GM12864 (cell line): ENCODE measurements around the gene GFAP.

Experiments
- DNase-seq: peaks from one replicate; pipeline ENCODE4 v3.0.0-alpha.2; 2011; ENCODE audit warnings: low read depth
- H3K4me3 ChIP-seq: 2 replicates; pipeline ENCODE4 v1.5.1; 2011; ENCODE audit warnings: mild to moderate bottlenecking, low read depth, low read length, control low read depth
- TF ChIP-seq, protein P1 (sequence below): IDR thresholded peaks from 2 replicates; pipeline ENCODE4 v1.5.1; 2011; ENCODE audit warnings: low read depth, mild to moderate bottlenecking, moderate library complexity, low read length, control low read depth, inconsistent platforms; ENCODE audit errors: missing control alignments

GFAP gene

DNA sequence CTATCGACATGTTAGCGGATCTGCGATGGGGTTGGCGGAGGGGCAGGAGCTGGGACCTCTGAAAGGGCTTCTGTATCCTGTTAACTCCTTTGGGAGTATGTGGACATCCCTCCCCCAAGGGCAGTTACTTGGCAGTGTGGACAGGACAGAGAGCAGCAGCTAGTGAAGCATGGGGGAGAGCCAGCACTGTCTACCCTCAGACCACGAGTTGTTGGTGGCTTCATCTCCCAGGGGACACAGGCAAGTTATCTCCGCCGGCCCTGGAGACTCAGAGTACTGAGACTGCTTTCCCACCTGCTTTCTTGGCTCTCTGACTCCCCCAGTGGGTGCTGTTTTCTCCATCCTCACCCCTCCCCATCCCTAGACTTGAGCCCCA lies 5.3 kb upstream of the GFAP start:
- TF ChIP-seq, protein P1, sequence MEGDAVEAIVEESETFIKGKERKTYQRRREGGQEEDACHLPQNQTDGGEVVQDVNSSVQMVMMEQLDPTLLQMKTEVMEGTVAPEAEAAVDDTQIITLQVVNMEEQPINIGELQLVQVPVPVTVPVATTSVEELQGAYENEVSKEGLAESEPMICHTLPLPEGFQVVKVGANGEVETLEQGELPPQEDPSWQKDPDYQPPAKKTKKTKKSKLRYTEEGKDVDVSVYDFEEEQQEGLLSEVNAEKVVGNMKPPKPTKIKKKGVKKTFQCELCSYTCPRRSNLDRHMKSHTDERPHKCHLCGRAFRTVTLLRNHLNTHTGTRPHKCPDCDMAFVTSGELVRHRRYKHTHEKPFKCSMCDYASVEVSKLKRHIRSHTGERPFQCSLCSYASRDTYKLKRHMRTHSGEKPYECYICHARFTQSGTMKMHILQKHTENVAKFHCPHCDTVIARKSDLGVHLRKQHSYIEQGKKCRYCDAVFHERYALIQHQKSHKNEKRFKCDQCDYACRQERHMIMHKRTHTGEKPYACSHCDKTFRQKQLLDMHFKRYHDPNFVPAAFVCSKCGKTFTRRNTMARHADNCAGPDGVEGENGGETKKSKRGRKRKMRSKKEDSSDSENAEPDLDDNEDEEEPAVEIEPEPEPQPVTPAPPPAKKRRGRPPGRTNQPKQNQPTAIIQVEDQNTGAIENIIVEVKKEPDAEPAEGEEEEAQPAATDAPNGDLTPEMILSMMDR = no peak
- DNase-seq = no peak

DNA sequence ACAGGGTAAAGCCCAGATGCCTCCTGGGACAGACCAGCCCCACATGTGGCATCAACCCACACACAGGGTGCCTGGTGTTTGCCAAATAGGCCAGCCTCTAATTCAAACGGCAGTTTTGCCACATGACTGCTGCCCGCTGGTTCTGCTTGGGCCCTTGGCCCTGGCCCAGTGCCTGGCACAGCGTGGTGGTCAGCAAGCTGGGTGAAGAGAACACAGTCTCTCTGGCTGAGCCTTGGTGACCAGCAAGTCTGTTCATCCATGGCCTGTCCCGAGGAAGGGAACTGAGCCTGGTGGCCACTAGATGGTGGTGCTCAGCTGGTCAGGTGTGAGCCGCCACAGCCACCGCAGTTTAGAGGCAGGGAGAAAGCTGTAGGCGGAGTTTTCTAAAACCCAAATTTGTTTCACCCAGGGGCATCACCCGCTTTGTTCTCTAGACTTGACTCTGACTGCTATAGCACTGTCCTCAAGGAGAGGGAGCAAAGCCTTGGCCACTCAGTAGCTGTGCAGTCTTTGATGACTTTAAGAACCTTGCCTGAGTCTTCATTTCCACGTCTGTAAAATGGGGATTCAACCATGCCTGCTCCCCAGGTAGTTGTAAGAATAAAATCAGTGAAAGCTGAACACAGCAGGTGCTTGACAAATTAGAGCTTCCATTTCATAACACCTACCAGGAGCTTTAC lies 4.7 kb upstream of the GFAP start:
- TF ChIP-seq, protein P1 = peak; percentile 86
- H3K4me3 ChIP-seq = no peak overlapping the region
- peak; percentile 49 for DNase-seq

More for the DNA sequence above, 5.3 kb upstream of the GFAP start:
- H3K4me3 ChIP-seq = no peak overlapping the region

DNA sequence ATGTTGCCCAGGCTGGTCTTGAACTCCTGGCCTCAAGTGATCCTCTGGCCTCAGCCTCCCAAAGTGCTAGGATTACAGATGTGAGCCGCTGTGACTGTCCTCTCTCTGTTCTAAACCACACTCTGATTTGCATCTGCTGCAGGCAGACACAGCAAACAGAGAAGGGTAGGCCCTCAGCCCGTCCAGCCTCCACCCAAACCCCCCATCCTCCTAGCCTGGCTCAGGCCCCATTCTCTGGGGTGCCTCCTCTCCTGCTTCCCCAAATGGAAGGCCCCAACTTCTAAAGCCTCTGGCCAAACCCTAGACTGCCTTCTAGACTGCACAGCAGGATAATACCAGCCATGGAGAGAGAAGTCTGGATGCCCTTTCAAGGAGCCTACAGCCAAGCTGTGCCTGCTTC lies 4.1 kb upstream of the GFAP start:
- DNase-seq = no peak
- H3K4me3 ChIP-seq = no peak overlapping the region
- TF ChIP-seq, protein P1 = no peak

DNA sequence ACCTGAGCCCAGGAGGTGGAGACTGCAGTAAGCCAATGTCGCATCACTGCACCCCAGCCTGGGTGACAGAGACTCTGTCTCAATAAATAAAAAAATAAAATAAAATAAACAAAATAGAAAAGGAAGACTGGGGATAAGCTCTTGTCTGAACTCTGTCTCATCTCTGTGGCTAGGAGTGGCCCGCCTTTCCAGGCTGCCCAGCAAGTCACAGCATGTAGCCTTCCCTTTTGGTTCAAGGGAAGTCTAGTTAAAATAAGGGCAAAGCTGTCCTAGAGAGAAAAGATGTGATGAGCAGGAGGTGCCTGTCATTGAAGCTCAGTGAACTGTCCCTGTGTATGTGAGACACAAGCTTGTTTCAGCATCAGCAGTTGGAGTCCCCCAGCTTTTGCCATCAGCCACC lies 2.7 kb upstream of the GFAP start:
- TF ChIP-seq, protein P1 = no peak
- H3K4me3 ChIP-seq = no peak overlapping the region
- DNase-seq = no peak

DNA sequence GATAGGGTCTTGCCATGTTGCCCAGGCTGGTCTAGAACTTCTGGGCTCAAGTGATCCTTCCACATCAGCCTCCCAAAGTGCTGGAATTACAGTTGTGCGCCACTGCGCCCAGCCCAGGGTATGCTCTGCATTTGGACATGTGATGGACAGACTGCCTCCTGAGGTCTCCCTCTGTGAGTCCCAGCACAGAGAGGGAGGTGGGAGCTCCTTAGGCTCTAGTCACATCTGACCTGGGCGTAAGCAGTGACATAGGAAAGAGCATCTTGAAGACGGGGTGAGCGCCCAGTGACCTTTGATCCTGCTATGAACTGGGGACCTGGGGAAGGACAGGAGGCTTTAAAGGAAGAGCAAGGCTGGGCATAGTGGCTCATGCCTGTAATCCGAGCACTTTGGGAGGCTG lies 2.2 kb upstream of the GFAP start:
- no peak overlapping the region for H3K4me3 ChIP-seq
- TF ChIP-seq, protein P1 = no peak
- no peak for DNase-seq

DNA sequence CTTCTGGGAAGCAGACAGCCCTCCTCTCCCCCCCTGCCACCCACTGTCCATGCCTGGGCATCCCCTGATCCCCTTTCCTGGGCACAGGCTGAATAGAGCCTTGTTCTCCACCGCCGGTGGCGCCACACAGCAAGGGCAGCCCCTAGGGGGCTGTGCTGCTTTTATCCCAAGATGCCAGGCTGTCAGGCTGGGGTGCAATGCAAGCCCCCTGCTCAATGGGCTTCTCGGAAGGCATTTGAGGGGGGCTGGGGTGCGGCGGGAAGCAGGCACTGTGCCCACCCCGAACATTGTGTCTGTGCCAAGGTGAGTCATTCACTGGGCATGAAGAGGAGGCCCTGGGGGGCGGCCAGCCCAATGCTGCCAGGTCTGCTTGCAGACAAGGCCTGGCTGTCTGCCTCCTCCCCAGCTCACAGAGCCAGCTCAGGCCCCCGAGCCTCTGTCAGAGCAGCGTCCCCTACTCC lies 1.5 kb upstream of the GFAP start:
- TF ChIP-seq, protein P1 = no peak
- no peak overlapping the region for H3K4me3 ChIP-seq
- DNase-seq = no peak
